Fibroblast of lung (primary cell): ENCODE data around the gene SLC9A1.

Source experiments
- EZH2 ChIP-seq: IDR thresholded peaks from 2 replicates; pipeline ENCODE4 v1.5.1; 2012; ENCODE audit warnings: low read length, control low read depth, mild to moderate bottlenecking; ENCODE audit errors: missing control alignments
- TF ChIP-seq, protein P1 (sequence below), 2 donors: IDR thresholded peaks in 1 of 2; conservative IDR thresholded peaks in 1 of 2; 1 replicate in 1 of 2; 2 replicates in 1 of 2; pipeline ENCODE4 v1.5.1; 2011 to 2012; ENCODE audit warnings: low read length in 2 of 2, control low read depth in 1 of 2, inconsistent platforms in 1 of 2, low read depth in 1 of 2, mild to moderate bottlenecking in 1 of 2

DNA sequence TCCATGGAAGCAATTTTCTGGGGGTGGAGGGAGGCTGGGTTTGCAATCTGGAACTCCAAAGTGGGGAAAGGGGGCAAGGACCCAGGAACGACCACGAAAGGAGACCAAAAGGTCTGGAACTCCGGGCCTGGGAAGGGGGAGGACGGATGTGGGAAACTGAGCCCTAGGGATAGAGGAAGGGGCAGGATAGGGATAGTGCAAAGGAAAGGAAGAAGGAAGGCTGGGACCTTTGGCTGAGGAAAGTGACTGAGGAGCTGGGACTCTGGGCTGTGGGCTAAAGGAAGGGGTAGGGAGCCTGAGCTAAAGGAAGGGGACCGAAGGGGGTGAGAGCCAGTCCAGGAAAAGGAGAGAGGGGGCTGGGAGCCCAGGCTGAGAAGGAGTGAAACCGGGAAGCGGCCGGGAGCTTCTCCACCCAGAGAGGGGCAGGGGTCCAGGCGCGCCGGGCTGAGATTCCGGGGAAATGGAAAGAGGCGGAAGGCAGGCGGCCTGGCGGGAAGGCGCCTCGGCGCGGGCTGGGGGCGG lies 395 bp downstream of the SLC9A1 start:
- TF ChIP-seq, protein P1, sequence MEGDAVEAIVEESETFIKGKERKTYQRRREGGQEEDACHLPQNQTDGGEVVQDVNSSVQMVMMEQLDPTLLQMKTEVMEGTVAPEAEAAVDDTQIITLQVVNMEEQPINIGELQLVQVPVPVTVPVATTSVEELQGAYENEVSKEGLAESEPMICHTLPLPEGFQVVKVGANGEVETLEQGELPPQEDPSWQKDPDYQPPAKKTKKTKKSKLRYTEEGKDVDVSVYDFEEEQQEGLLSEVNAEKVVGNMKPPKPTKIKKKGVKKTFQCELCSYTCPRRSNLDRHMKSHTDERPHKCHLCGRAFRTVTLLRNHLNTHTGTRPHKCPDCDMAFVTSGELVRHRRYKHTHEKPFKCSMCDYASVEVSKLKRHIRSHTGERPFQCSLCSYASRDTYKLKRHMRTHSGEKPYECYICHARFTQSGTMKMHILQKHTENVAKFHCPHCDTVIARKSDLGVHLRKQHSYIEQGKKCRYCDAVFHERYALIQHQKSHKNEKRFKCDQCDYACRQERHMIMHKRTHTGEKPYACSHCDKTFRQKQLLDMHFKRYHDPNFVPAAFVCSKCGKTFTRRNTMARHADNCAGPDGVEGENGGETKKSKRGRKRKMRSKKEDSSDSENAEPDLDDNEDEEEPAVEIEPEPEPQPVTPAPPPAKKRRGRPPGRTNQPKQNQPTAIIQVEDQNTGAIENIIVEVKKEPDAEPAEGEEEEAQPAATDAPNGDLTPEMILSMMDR (conservative IDR thresholded peaks at IDR 0.05 in 1 of 2, IDR thresholded peaks at IDR 0.05 in 1 of 2; ENCODE audit: low read depth in 1 of 2, low read length in 2 of 2): no peak
- no peak for TF ChIP-seq EZH2
